Epithelial cell of proximal tubule (primary cell): Measurements from ENCODE around the gene PLXNA4. TPM values are rescaled to one million over a fixed set of nuclear protein-coding genes. Genes with fewer than 3 reads are reported as not detected.

Experiments
- DNase-seq: peaks from one replicate; pipeline ENCODE4 v3.0.0-alpha.2; 2011; ENCODE audit warnings: low read depth
- H3K4me3 ChIP-seq: 2 replicates; pipeline ENCODE4 v1.5.1; 2011; ENCODE audit warnings: low read depth, mild to moderate bottlenecking, low read length
- CTCF ChIP-seq: conservative IDR thresholded peaks from 2 replicates; pipeline ENCODE4 v1.5.1; 2012; ENCODE audit warnings: low read depth, mild to moderate bottlenecking, low read length
- total RNA-seq: library from RNA; depleted of rRNA; stranded (reverse); fragments of >200 nt; gene quantifications from 2 replicates; pipeline ENCODE4 v1.2.3, GENCODE V29; 2015

The PLXNA4 gene
- total RNA-seq, 1 donor from 2014 or later = not detected

GRCh38 chr7:132492823-132493445 lies 83.3 kb downstream of the PLXNA4 start:
- no peak for DNase-seq
- TF ChIP-seq CTCF = no peak
- no peak overlapping the region for H3K4me3 ChIP-seq

- TF ChIP-seq CTCF = no peak
- H3K4me3 ChIP-seq = no peak overlapping the region
- DNase-seq = no peak
These were observed 84.8 kb downstream of the PLXNA4 start for GRCh38 chr7:132491391-132491945.

- TF ChIP-seq CTCF = no peak
- no peak overlapping the region for H3K4me3 ChIP-seq
- no peak for DNase-seq
These were observed 85.8 kb downstream of the PLXNA4 start for GRCh38 chr7:132490474-132490873.

GRCh38 chr7:132489776-132490237 lies 86.5 kb downstream of the PLXNA4 start:
- DNase-seq = no peak
- H3K4me3 ChIP-seq = no peak overlapping the region
- TF ChIP-seq CTCF = no peak

- no peak for TF ChIP-seq CTCF
- H3K4me3 ChIP-seq = no peak overlapping the region
- DNase-seq = no peak
These were observed 87.5 kb downstream of the PLXNA4 start for GRCh38 chr7:132488634-132489302.

- TF ChIP-seq CTCF = no peak
- no peak for DNase-seq
- no peak overlapping the region for H3K4me3 ChIP-seq
These were observed 90.0 kb downstream of the PLXNA4 start for GRCh38 chr7:132486274-132486610.
